ENCODE results near the gene CSF1R.

Gene CSF1R

GRCh38 chr5:150015415-150015814 lies 70.9 kb downstream of the CSF1R start:
- no peak for DNase-seq
- no peaks in the 10 kb centered on the region for H3K27me3 ChIP-seq (ENCODE audit: insufficient read depth, low read length, poor library complexity)
- H3K9me3 ChIP-seq (ENCODE audit: insufficient read depth, low read length, severe bottlenecking): peaks cover 13% of the 10 kb centered on the region
- no peak overlapping the region for H3K27ac ChIP-seq (ENCODE audit: low read length)
- H3K79me2 ChIP-seq (ENCODE audit: insufficient read depth, low read length): 0 out of 2 replicates have a peak, but pooled peaks cover 2% of the 10 kb centered on the region
- H2AFZ ChIP-seq (ENCODE audit: low read depth, low read length): no peak overlapping the region
- H3K9ac ChIP-seq (ENCODE audit: low read depth, low read length): no peak overlapping the region
- H3K4me2 ChIP-seq (ENCODE audit: insufficient read depth, low read length): no peak overlapping the region
- no peak for ATAC-seq (ENCODE audit: insufficient read depth, low read depth)
- no peak for TF ChIP-seq CTCF (IDR thresholded peaks at IDR 0.05; ENCODE audit: borderline replicate concordance, extremely low read depth, low read length, poor library complexity, severe bottlenecking)
- TF ChIP-seq EZH2 (IDR thresholded peaks at IDR 0.05; ENCODE audit: borderline replicate concordance, low read depth, low read length, severe bottlenecking): no peak
- H3K36me3 ChIP-seq (ENCODE audit: insufficient read depth, low read length): peaks cover 99% of the 10 kb centered on the region
- no peak overlapping the region for H3K4me3 ChIP-seq (ENCODE audit: low read depth in 1 of 2, low read length in 2 of 2)
- no peaks in the 10 kb centered on the region for H3K4me1 ChIP-seq (ENCODE audit: insufficient read depth, low read length)
- no peaks in the 10 kb centered on the region for H4K20me1 ChIP-seq (ENCODE audit: insufficient read depth, low read length)

GRCh38 chr5:150014456-150014855 lies 71.9 kb downstream of the CSF1R start:
- H4K20me1 ChIP-seq (ENCODE audit: insufficient read depth, low read length): no peaks in the 10 kb centered on the region

DNA sequence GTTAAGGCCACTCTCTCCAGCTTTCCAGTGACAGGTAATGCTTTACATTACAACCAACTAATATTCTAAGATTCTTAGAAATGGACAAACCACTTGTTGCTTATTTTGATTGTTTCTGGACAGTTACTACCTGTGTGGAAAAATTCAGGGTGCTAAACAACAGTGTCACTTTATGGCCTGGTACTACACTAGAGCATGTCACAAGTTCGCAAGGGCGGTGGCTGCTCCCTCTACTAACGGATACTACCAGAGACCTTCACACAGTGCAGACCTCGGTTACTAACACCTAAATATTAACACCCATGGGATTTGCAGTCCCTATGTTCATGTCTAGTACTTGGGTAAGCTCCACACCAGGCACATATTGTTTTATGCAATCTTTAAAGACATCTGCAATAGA lies 72.4 kb downstream of the CSF1R start:
- Histone ChIP-seq H4K20me1 (ENCODE audit: insufficient read depth, low read length) (no peaks in the 10 kb centered on the region), H3K79me2 (ENCODE audit: insufficient read depth, low read length) (0 out of 2 replicates have a peak, but pooled peaks cover 5% of the 10 kb centered on the region), H3K9me3 (ENCODE audit: insufficient read depth, low read length, severe bottlenecking) (peaks cover 13% of the 10 kb centered on the region), H3K4me2 (ENCODE audit: insufficient read depth, low read length) (no peak overlapping the region), H2AFZ (ENCODE audit: low read depth, low read length) (no peak overlapping the region), H3K27ac (ENCODE audit: low read length) (no peak overlapping the region), H3K36me3 (ENCODE audit: insufficient read depth, low read length) (peaks cover 99% of the 10 kb centered on the region), H3K9ac (ENCODE audit: low read depth, low read length) (no peak overlapping the region), H3K4me3 (ENCODE audit: low read depth in 1 of 2, low read length in 2 of 2) (no peak overlapping the region), H3K27me3 (ENCODE audit: insufficient read depth, low read length, poor library complexity) (no peaks in the 10 kb centered on the region), H3K4me1 (ENCODE audit: insufficient read depth, low read length) (no peaks in the 10 kb centered on the region)
- ATAC-seq (ENCODE audit: insufficient read depth, low read depth) (no peak), DNase-seq (no peak)
- no peak for TF ChIP-seq CTCF (IDR thresholded peaks at IDR 0.05; ENCODE audit: borderline replicate concordance, extremely low read depth, low read length, poor library complexity, severe bottlenecking)
- TF ChIP-seq EZH2 (IDR thresholded peaks at IDR 0.05; ENCODE audit: borderline replicate concordance, low read depth, low read length, severe bottlenecking): no peak

More at GRCh38 chr5:150014456-150014855, 71.9 kb downstream of the CSF1R start:
- H3K27me3 ChIP-seq (ENCODE audit: insufficient read depth, low read length, poor library complexity): no peaks in the 10 kb centered on the region
- H3K36me3 ChIP-seq (ENCODE audit: insufficient read depth, low read length): peaks cover 99% of the 10 kb centered on the region
- 0 out of 2 replicates have a peak, but pooled peaks cover 5% of the 10 kb centered on the region for H3K79me2 ChIP-seq (ENCODE audit: insufficient read depth, low read length)
- no peaks in the 10 kb centered on the region for H3K4me1 ChIP-seq (ENCODE audit: insufficient read depth, low read length)
- H3K9ac ChIP-seq (ENCODE audit: low read depth, low read length): no peak overlapping the region
- H2AFZ ChIP-seq (ENCODE audit: low read depth, low read length): no peak overlapping the region
- H3K27ac ChIP-seq (ENCODE audit: low read length): no peak overlapping the region
- DNase-seq (no peak), ATAC-seq (ENCODE audit: insufficient read depth, low read depth) (no peak)
- H3K9me3 ChIP-seq (ENCODE audit: insufficient read depth, low read length, severe bottlenecking): peaks cover 13% of the 10 kb centered on the region
- H3K4me2 ChIP-seq (ENCODE audit: insufficient read depth, low read length): no peak overlapping the region
- TF ChIP-seq EZH2 (IDR thresholded peaks at IDR 0.05; ENCODE audit: borderline replicate concordance, low read depth, low read length, severe bottlenecking): no peak
- TF ChIP-seq CTCF (IDR thresholded peaks at IDR 0.05; ENCODE audit: borderline replicate concordance, extremely low read depth, low read length, poor library complexity, severe bottlenecking): no peak
- no peak overlapping the region for H3K4me3 ChIP-seq (ENCODE audit: low read depth in 1 of 2, low read length in 2 of 2)
